HepG2 (cell line): Measurements from ENCODE around the gene RNF14. TPM values are rescaled to one million over a fixed set of nuclear protein-coding genes. Genes with fewer than 3 reads are reported as not detected.

Experiments used
- ATF3 ChIP-seq: sonication (generic); formaldehyde crosslinking; IDR thresholded peaks from 2 replicates; pipeline ENCODE4 v1.4.0; 2020; ENCODE audit warnings: missing genetic modification reagents
- CEBPG ChIP-seq: IDR thresholded peaks from 2 replicates; pipeline ENCODE4 v1.6.1; 2016
- CREB1 ChIP-seq, 2 experiments: fragments of 450-650 bp in 1 of 2; IDR thresholded peaks; 2 replicates each; pipeline ENCODE4 v1.6.1; 2016 to 2017; ENCODE audit warnings: control low read depth in 1 of 2, mild to moderate bottlenecking in 1 of 2, missing compliant biosample characterization in 1 of 2, missing genetic modification characterization in 1 of 2
- DPF2 ChIP-seq: sonication (generic); formaldehyde crosslinking; IDR thresholded peaks from 2 replicates; pipeline ENCODE4 v1.4.0; 2020; ENCODE audit warnings: mild to moderate bottlenecking, low read depth, missing genetic modification reagents, borderline replicate concordance
- EHMT2 ChIP-seq: fragments of 200-600 bp; sonication (generic); IDR thresholded peaks from 2 replicates; pipeline ENCODE4 v1.7.0; 2017; ENCODE audit warnings: antibody characterized with exemption, low read depth, low read length, borderline replicate concordance
- EP300 ChIP-seq, 3 experiments: sonication (generic) in 1 of 3; formaldehyde crosslinking in 1 of 3; IDR thresholded peaks; 2 replicates each; pipeline versions ENCODE4 v1.5.1 to v1.6.1; 2011 to 2020; ENCODE audit warnings: low read depth in 2 of 3, low read length in 2 of 3, borderline replicate concordance in 1 of 3, improper control_type of control experiment in 1 of 3, mild to moderate bottlenecking in 1 of 3, missing genetic modification reagents in 1 of 3, moderate library complexity in 1 of 3
- FOXA3 ChIP-seq: IDR thresholded peaks from 2 replicates; pipeline ENCODE4 v1.6.1; 2016; ENCODE audit warnings: missing genetic modification reagents, missing compliant biosample characterization
- GMEB1 ChIP-seq: sonication (generic); formaldehyde crosslinking; IDR thresholded peaks from 2 replicates; pipeline ENCODE4 v1.5.1; 2020; ENCODE audit warnings: missing genetic modification reagents, mild to moderate bottlenecking, borderline replicate concordance
- HMGXB4 ChIP-seq, 2 experiments: sonication (generic) in 1 of 2; formaldehyde crosslinking in 1 of 2; IDR thresholded peaks; 2 replicates each; pipeline versions ENCODE4 v1.4.0 to v1.6.1; 2018 to 2020; ENCODE audit warnings: missing genetic modification reagents in 2 of 2, borderline replicate concordance in 1 of 2, low read depth in 1 of 2, mild to moderate bottlenecking in 1 of 2, missing biosample characterization in 1 of 2
- KAT2B ChIP-seq: fragments of 150-350 bp; IDR thresholded peaks from 2 replicates; pipeline ENCODE4 v1.6.1; 2014; ENCODE audit warnings: low read depth, low read length, borderline replicate concordance
- MAFK ChIP-seq, 2 experiments: IDR thresholded peaks in 1 of 2; conservative IDR thresholded peaks in 1 of 2; 2 replicates each; pipeline ENCODE4 v1.6.1; 2011; ENCODE audit warnings: improper control_type of control experiment in 2 of 2, low read length in 2 of 2
- NFRKB ChIP-seq: fragments of 450-650 bp; IDR thresholded peaks from 2 replicates; pipeline ENCODE4 v1.6.1; 2017
- POLR2AphosphoS5 ChIP-seq: IDR thresholded peaks from 2 replicates; pipeline ENCODE4 v1.6.1; 2012; ENCODE audit warnings: low read depth, low read length
- SP2 ChIP-seq: sonication (generic); formaldehyde crosslinking; IDR thresholded peaks from 2 replicates; pipeline ENCODE4 v1.5.1; 2020; ENCODE audit warnings: mild to moderate bottlenecking, missing genetic modification reagents
- THAP11 ChIP-seq: IDR thresholded peaks from 2 replicates; pipeline ENCODE4 v1.6.1; 2016; ENCODE audit warnings: missing biosample characterization, missing genetic modification reagents
- ZNF777 ChIP-seq: sonication (generic); formaldehyde crosslinking; IDR thresholded peaks from 2 replicates; pipeline ENCODE4 v1.4.0; 2020; ENCODE audit warnings: missing genetic modification reagents
- ZNF781 ChIP-seq: sonication (generic); formaldehyde crosslinking; IDR thresholded peaks from 2 replicates; pipeline ENCODE4 v1.5.1; 2020; ENCODE audit warnings: borderline replicate concordance, mild to moderate bottlenecking, missing genetic modification reagents; ENCODE audit errors: not compliant biosample characterization
- ZNF790 ChIP-seq: sonication (generic); formaldehyde crosslinking; IDR thresholded peaks from 2 replicates; pipeline ENCODE4 v1.8.0; 2022; ENCODE audit warnings: missing genetic modification reagents, mild to moderate bottlenecking, borderline replicate concordance
- ZSCAN12 ChIP-seq: sonication (generic); formaldehyde crosslinking; IDR thresholded peaks from 2 replicates; pipeline ENCODE4 v1.9.0; 2021; ENCODE audit warnings: mild to moderate bottlenecking, missing genetic modification reagents
- ZSCAN5A ChIP-seq: sonication (generic); formaldehyde crosslinking; IDR thresholded peaks from 2 replicates; pipeline ENCODE4 v1.8.0; 2022; ENCODE audit warnings: mild to moderate bottlenecking, missing genetic modification reagents, borderline replicate concordance
- polyA plus RNA-seq, 8 experiments: library from polyadenylated mRNA; depleted of rRNA in 3 of 8; stranded (reverse) in 7 of 8; unstranded in 1 of 8; fragments of >200 nt; fragmentation: Illumina TruSeq in 4 of 8; extraction: Trizol in 4 of 8; gene quantifications; 2 replicates each; pipeline versions ENCODE4 v1.2.1 to v1.2.3, GENCODE V29; 2011 to 2016; ENCODE audit warnings: low read depth in 4 of 8, missing spikeins in 1 of 8, mixed read lengths in 1 of 8; ENCODE audit not compliant: insufficient read depth in 1 of 8
- total RNA-seq, 5 experiments: library from RNA; depleted of rRNA; stranded (reverse); fragments of >200 nt; fragmentation: Illumina TruSeq; extraction: Trizol; gene quantifications; 2 replicates each; pipeline ENCODE4 v1.2.3, GENCODE V29; 2016; ENCODE audit warnings: low read depth in 1 of 5

Gene RNF14
- total and polyA plus RNA-seq, 2 of the 13 experiments (the other 11 are each of a cell fraction or from before 2014, with no cell fraction given), result 11.3 to 28.1 TPM

- TF ChIP-seq POLR2AphosphoS5, result peak; percentile 37; the same call in 1 of the 2 replicates
- TF ChIP-seq GMEB1 (CRISPR knock-in tag), result peak; percentile 37; the same call in 1 of the 2 replicates
- peak; percentile 48 for TF ChIP-seq ZNF781 (CRISPR knock-in tag)
- peak; percentile 50; the same call in 1 of the 2 replicates for TF ChIP-seq SP2 (CRISPR knock-in tag)
- peak; percentile 83; the same call in 1 of the 2 replicates for TF ChIP-seq EHMT2
- peak; percentile 53 for TF ChIP-seq CEBPG (CRISPR knock-in tag)
- TF ChIP-seq CREB1 (IDR thresholded peaks at IDR 0.05), result no peak
- TF ChIP-seq CREB1 (CRISPR knock-in tag; IDR thresholded peaks at IDR 0.05), result peak; percentile 56
- TF ChIP-seq KAT2B, result no peak
- TF ChIP-seq DPF2, result no peak
- TF ChIP-seq ZSCAN5A (CRISPR knock-in tag), result no peak
- TF ChIP-seq MAFK (conservative IDR thresholded peaks at IDR 0.05 in 1 of 2, IDR thresholded peaks at IDR 0.05 in 1 of 2; ENCODE audit: low read length in 2 of 2), result peak; percentile 25 to 50; a peak in 3 of 4 replicates
- peak; percentile 5; the same call in 1 of the 2 replicates for TF ChIP-seq FOXA3 (CRISPR knock-in tag)
- 0 out of 4 replicates have a peak, but pooled peaks of 1 of the 2 experiments have one; percentile 19 for TF ChIP-seq HMGXB4 (CRISPR knock-in tag; IDR thresholded peaks at IDR 0.05; ENCODE audit: borderline replicate concordance in 1 of 2, low read depth in 1 of 2)
- TF ChIP-seq THAP11 (CRISPR knock-in tag), result peak; percentile 50
- TF ChIP-seq ZNF777 (CRISPR knock-in tag), result peak; percentile 39; the same call in 1 of the 2 replicates
- no peak for TF ChIP-seq NFRKB
- TF ChIP-seq ZNF790 (CRISPR knock-in tag), result no peak
- TF ChIP-seq ATF3 (CRISPR knock-in tag), result no peak
- peak; percentile 70; the same call in 1 of the 2 replicates for TF ChIP-seq ZSCAN12 (CRISPR knock-in tag)
- 0 out of 4 replicates have a peak, but pooled peaks of 1 of the 2 experiments have one; percentile 9 for TF ChIP-seq EP300 (IDR thresholded peaks at IDR 0.05; ENCODE audit: low read depth in 2 of 2, low read length in 2 of 2)
- no peak for TF ChIP-seq EP300 (CRISPR knock-in tag; IDR thresholded peaks at IDR 0.05; ENCODE audit: borderline replicate concordance)
These were observed 55.9 kb downstream of the RNF14 start (continued) for GRCh38 chr5:142024771-142025304.
